GM19240 (cell line): ENCODE results near the gene METTL23.
"Not testable (repeated sequence)": the region's sequence is repeated elsewhere in the genome, so short reads cannot be mapped to it uniquely, and the experiment has no call there.

Experiments used
- DNase-seq: peaks from one replicate; pipeline ENCODE4 v3.0.0; 2011; ENCODE audit warnings: low spot score; ENCODE audit not compliant: insufficient read length

Gene METTL23

DNA sequence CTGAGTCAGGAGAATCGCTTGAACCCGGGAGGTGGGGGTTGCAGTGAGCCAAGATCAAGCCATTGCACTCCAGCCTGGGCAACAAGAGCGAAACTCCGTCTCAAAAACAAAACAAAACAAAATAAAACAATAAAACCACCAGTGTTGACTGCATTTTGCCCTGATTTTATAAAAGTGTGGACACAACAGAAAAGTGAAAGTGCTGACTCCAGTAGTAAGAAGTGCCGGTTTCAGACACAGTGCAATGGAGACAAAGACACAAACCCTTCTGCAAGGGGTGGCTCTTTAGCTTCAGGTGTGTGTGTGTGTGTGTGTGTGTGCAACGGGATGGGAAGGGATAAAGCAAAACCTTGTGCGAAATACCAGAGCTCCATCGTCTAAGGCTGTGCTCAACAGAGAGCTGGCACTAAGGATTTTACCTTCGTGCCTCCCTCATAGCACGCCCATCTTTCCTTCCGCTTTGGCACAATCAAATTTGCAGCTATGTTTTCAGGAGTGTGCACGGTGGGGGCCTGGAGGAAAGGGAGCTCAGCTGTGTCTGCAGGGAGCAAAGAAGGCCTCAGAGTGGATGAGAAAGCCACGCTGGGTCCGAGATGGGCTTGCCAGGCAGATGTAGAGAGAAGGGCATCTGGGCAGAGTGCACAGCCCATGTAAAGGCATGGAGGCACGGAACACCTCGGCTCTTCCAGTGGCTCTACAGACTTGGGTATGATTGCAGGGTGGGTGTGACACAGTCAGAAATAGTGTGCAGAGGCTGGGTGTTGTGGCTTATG, 31.4 kb upstream of the METTL23 start:
- DNase-seq, result no peak

DNA sequence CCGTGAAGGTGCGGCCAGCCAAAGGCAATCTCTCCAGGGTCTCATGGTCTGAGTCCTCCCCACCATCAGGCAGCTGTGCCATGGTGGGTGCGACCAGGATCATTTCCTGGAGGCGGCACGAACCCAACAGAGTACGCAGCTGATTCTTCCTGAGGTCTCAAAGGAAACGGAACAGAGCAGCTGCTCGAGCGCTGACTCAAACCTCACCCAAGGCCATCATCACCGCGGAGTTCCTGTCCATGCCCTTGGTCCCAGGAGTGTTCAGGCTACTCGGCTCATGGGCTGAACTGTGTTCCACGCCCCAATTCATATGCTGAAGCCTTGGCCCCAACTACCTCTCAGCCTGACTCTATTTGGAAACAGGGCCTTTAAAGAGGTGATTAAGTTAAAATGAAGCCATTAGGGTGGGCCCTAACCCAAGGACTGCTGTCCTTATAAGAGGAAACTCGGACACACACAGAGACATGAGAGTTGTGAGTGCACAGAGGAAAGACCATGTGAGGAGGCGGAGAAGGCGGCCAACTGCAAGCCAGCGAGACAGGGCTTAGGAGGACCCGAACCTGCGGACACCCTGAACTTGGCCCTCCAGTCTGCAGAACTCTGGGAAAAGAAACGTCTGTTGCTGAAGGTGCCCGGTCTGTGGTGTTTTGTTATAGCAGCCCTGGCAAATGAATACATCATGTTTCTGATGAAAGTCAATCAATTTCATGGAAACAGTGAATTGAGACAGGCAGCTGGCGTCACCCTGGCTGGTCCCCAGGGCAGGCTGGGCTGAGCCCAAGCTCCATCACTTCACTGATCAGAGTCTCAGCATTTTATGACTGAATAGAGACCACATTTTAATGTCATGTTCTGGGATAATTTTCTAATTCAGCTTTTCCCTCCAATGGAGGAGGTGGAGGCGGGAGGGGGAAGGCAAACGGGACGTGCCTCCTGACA, 29.6 kb upstream of the METTL23 start:
- DNase-seq, result peak; percentile 58

- DNase-seq, result no peak
Measured at GRCh38 chr17:76697702-76698465, 28.8 kb upstream of the METTL23 start.

- DNase-seq, result not testable (repeated sequence)
Measured at GRCh38 chr17:76698466-76698977, 28.1 kb upstream of the METTL23 start.

DNA sequence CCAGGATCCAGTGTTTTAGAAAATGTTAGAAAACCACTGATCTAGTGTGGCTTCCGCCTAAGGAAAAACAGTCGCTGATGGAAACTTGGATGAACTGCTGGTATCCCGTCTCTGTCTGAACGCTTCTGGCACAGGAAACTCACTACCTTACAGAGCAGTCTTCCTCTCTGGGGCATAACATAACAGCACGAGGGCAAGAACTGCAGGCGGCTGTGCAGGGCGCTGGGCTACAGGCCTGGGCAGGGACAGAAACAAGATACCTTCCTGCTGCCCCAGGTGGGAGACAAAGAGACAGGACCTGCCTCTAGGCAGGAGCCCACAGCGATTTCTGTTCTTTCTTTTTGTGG, 26.4 kb upstream of the METTL23 start:
- DNase-seq, result no peak

DNA sequence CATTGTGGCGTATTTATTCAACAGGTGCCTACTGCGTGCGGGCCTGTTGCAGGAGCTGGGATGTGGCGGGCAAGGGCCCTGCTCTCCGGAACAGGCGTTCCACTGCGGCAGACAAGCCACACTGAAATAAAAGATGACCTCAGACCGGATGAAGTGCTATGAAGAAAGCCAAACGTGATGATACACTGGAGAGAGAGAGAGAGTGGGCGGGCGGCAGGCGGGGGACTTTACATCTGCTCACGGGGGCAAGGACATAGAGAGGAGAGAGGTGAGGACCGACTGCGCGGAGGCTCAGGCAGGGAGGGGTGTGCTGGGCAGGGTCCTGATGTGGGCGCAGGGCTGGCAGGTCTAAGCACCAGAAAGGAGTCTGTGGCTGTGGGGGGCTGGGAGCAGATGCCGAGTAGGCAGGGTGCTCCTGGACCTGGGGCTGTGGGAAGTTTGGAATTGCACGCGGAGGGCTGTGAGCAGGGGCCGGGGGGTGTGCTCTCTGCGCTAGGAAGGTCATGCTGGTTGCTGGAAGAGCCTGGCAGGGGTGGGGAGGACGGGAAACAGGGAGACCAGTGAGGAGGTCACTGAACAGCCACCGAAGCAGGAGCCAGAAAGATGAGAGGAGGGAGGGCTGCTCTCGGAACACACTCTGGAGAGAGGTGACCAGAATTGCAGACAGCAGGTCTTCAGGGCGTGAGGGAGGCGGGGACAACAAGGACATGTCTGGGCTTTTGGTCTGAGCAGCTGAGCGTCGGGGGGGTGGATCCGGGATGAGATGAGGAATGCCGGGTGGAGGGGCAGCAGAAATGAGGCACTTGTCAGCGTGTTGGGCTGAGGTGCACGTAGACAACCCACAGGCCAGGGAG, 25.8 kb upstream of the METTL23 start:
- no peak for DNase-seq

GRCh38 chr17:76701471-76701967, 25.1 kb upstream of the METTL23 start:
- no peak for DNase-seq

GRCh38 chr17:76702076-76702475, 24.6 kb upstream of the METTL23 start:
- DNase-seq, result no peak

DNA sequence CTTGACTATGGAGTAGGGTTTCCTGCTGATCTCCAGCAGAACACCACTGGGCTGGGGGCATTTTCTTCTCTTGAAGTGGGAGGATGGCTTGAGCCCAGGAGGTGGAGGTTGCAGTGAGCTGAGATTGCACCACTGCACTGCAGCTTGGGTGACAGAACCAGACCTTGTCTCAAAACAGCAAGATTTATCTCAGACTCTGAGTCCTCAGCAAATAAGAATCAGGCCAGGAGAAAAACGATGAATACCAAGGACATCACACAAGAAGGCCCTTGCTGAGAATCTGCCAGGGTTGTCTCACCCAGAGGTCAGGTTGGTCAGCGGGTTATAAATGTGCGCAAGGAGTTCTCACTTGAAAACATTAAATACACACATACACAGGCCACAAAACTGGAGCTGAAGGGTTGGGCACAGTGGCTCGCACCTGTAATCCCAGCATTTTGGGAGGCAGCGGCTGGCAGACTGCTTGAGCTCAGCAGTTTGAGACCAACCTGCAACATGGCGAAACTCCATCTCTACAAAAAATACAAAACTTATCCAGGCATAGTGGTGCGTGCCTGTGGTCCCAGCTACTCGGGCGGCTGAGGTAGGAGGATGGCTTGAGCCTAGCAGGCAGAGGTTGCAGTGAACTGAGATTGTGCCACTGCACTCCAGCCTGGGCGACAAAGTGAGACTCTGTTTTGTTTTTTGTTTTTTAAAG, 23.6 kb upstream of the METTL23 start:
- DNase-seq, result no peak

- no peak for DNase-seq
Measured at GRCh38 chr17:76704805-76705204, 21.8 kb upstream of the METTL23 start.

DNA sequence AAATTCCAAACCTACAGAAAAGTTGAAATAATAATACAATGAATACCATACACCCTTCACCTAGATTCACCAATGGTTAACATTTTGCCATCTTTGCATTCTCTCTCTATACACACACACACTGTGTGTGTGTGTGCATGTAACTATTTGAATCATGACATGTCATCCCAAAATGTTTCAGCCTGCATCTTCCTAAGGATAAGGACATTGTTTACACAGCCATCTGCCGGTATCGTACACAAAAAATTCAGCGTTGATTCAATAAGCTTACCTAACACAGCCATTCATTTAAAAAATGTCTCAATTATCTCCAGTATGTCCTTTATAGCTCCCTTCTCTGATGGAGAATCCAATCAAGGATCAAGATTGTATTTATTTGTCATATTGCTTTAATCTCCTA, 19.8 kb upstream of the METTL23 start:
- DNase-seq, result no peak

DNA sequence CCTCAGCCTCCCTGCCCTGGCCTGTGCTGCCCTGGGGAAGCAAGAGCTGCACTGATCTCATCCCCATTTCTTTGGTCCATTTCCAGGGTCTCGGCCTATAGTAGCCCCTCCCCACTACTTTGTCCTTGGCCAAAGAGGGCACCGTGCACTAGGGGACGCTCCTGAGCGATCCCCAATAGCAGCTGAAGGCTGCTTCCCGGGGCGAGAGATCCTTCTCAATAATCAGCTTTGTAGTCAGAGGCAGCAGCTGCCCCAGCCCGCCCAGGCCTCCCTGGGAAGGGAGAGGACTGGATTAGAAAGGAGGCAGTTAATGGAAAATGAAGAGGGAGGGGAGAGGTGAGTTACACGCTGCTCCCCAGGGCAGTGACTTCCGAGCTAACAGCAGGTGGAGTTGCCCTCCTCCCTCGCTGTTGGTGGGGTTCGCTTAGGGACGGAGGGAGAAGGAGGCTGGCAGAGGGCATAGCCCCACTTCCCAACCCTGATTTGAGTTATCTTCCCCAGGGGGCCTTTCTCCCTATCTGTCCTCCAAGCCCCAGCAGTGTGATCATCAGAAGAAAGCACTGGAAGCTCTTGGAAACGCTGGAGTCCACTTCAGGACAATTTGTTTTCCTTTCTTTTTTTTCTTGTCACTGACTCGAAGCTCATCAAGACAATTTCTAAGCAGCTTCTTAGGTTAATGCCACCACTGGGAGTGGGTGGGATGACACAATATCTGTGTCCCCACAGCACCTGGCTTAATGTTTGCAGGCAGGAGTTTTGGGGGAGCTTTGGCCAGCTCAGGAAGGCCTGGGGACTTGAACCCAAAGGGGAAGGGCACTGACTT, 18.4 kb upstream of the METTL23 start:
- DNase-seq, result no peak

- no peak for DNase-seq
Measured at GRCh38 chr17:76709077-76709950, 17.3 kb upstream of the METTL23 start.

DNA sequence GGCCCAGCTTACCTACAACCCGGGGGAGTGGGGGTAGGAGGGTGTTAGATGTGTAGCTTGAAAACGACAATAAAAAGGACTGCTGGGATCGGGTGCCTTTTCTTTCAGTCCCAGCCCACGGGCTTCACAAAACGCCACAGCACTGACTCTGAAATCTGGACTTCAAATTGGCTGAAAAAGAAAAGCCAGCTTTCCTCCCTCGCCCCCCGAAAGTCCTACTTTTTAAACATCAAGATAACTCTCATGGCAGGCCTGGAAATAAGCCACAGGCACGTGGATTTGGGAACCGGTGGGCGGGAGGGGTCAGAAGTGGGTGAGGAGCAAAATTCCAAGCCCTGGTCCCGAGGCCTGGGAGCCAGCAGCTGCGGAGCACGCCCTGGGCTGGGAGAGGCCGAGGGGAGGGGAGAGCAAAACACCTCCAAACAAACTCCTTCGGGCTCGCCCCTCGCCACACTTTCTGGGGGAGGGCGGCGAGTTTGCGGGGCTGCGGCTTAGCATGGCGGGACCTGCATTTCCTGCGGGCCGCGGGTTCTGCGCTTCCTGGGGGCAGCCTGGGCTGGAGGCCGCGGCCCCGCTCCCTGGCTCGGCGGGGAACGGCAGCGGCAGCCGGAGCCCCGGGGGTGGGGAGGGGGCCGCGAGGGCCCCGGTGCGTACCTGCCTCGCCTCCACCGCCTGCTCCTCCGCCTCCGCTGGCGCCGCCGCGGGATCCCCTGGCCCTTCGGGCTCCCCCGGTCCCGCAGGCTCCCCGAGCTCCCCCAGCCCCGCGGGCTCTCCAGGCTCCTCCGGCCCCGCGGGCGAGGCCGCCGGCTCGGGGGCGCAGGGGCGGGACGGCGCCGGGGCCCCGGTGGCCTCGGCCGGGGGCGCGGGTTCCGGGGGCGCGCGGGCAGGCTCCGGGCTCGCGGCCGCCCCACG, 16.4 kb upstream of the METTL23 start:
- DNase-seq, result not testable (repeated sequence)

GRCh38 chr17:76710863-76711611, 15.6 kb upstream of the METTL23 start, which contains the start of gene MXRA7:
MXRA7 (minus strand) TSS chr17:76710965; CDS start chr17:76710946, 19 bp downstream.
- DNase-seq, result no peak

GRCh38 chr17:76712321-76712720, 14.3 kb upstream of the METTL23 start:
- DNase-seq, result not testable (repeated sequence)
